ENCODE measurements around the gene CPLANE1.
"Not testable (repeated sequence)": the region's sequence is repeated elsewhere in the genome, so short reads cannot be mapped to it uniquely, and the experiment has no call there.

The CPLANE1 gene

GRCh38 chr5:37190592-37190991, 58.6 kb downstream of the CPLANE1 start:
- Mint-ChIP-seq H3K36me3 (ENCODE audit: low read depth) (peaks cover 17% of the 10 kb centered on the region), H3K27me3 (ENCODE audit: low read depth) (no peaks in the 10 kb centered on the region)

DNA sequence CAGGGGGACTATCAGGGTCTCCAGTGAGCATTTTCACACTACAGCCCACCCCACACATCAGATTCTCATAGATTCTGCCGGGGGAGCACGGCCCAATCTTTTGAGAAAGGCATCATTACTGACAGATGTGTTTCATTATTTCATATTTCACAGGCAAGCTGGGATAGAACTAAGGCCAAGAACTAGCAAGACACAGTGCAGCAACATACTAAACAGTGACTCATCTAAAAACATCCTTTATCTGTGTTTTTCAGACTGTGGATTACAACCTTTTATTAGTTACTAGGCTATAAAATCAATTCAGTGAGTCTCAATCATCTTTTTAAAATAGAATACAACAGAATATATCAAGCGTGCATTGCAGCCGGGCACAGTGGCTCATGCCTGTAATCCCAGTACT, 59.8 kb downstream of the CPLANE1 start:
- H3K4me1 Mint-ChIP-seq (ENCODE audit: low read depth): no peaks in the 10 kb centered on the region
- no peaks in the 10 kb centered on the region for H3K9me3 Mint-ChIP-seq
- H3K4me3 Mint-ChIP-seq: no peak overlapping the region
- no peak for DNase-seq (ENCODE audit: low spot score)
- H3K36me3 Mint-ChIP-seq (ENCODE audit: low read depth): peaks cover 21% of the 10 kb centered on the region
- H3K27ac Mint-ChIP-seq: no peak overlapping the region
- no peaks in the 10 kb centered on the region for H3K27me3 Mint-ChIP-seq (ENCODE audit: low read depth)

More at GRCh38 chr5:37190592-37190991, 58.6 kb downstream of the CPLANE1 start:
- no peaks in the 10 kb centered on the region for H3K4me1 Mint-ChIP-seq (ENCODE audit: low read depth)
- H3K27ac Mint-ChIP-seq: no peak overlapping the region
- DNase-seq (ENCODE audit: low spot score): no peak
- no peaks in the 10 kb centered on the region for H3K9me3 Mint-ChIP-seq
- no peak overlapping the region for H3K4me3 Mint-ChIP-seq

DNA sequence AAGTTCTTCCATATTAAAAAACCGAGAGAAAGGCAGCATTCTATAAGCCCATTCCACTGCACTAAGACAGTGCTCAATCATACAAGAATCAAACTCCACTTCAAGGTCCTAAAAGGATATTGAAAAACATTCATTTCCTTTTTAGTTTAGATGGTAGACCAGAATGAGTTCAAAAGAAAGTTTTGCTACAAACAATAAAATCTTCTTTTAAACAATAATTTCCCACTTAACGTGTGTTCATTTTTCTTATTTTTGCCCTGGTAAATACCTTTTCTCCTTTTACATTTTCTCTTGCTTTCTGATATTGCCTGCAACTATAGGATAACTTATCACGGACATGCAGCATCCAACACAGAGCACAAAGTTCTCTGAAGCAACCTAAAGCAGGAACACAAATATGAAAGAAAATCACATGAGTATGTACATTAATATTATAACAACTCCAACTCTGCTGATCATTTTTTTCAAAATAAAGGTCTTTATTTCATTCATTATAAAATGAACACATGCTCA, 61.7 kb downstream of the CPLANE1 start:
- Mint-ChIP-seq H3K9me3 (no peaks in the 10 kb centered on the region), H3K4me3 (no peak overlapping the region), H3K27ac (no peak overlapping the region), H3K36me3 (ENCODE audit: low read depth) (peaks cover 33% of the 10 kb centered on the region), H3K4me1 (ENCODE audit: low read depth) (no peaks in the 10 kb centered on the region), H3K27me3 (ENCODE audit: low read depth) (no peaks in the 10 kb centered on the region)
- DNase-seq (ENCODE audit: low spot score): no peak

GRCh38 chr5:37184748-37185364, 64.3 kb downstream of the CPLANE1 start:
- no peak overlapping the region for H3K27ac Mint-ChIP-seq
- peaks cover 43% of the 10 kb centered on the region for H3K36me3 Mint-ChIP-seq (ENCODE audit: low read depth)
- H3K9me3 Mint-ChIP-seq: no peaks in the 10 kb centered on the region
- H3K4me1 Mint-ChIP-seq (ENCODE audit: low read depth): peaks cover 4% of the 10 kb centered on the region
- H3K4me3 Mint-ChIP-seq: no peak overlapping the region
- no peaks in the 10 kb centered on the region for H3K27me3 Mint-ChIP-seq (ENCODE audit: low read depth)
- no peak for DNase-seq (ENCODE audit: low spot score)

- H3K9me3 Mint-ChIP-seq: no peaks in the 10 kb centered on the region
- no peak overlapping the region for H3K27ac Mint-ChIP-seq
These were observed 66.5 kb downstream of the CPLANE1 start for GRCh38 chr5:37182667-37183066.

DNA sequence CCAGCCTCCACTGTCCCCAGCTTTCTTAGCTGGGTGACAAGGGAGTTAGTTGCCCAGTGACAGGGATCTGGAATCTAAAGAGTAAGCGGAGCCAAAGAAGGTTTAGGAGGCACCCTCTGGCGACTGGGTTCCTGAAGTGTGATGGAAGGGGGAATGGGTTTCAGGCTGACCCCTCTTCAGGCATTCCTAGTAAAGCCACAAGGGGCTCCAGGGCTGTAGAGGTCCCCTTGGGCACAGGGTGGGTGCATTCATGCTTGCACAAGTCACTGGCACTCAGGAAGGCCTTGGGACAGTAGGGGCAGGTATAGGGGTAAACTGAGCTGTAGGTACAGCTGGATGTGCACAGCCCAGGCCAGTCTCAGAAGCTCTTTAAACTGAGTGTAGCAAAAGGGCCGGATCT, 74.2 kb downstream of the CPLANE1 start:
- H3K27me3 Mint-ChIP-seq (ENCODE audit: low read depth): no peaks in the 10 kb centered on the region
- no peaks in the 10 kb centered on the region for H3K9me3 Mint-ChIP-seq
- DNase-seq (ENCODE audit: low spot score): no peak
- no peak overlapping the region for H3K4me3 Mint-ChIP-seq
- no peaks in the 10 kb centered on the region for H3K4me1 Mint-ChIP-seq (ENCODE audit: low read depth)
- peaks cover 45% of the 10 kb centered on the region for H3K36me3 Mint-ChIP-seq (ENCODE audit: low read depth)
- no peak overlapping the region for H3K27ac Mint-ChIP-seq

More at GRCh38 chr5:37182667-37183066, 66.5 kb downstream of the CPLANE1 start:
- no peaks in the 10 kb centered on the region for H3K27me3 Mint-ChIP-seq (ENCODE audit: low read depth)
- H3K36me3 Mint-ChIP-seq (ENCODE audit: low read depth): peaks cover 43% of the 10 kb centered on the region
- DNase-seq (ENCODE audit: low spot score): no peak
- peaks cover 4% of the 10 kb centered on the region for H3K4me1 Mint-ChIP-seq (ENCODE audit: low read depth)
- H3K4me3 Mint-ChIP-seq: no peak overlapping the region

DNA sequence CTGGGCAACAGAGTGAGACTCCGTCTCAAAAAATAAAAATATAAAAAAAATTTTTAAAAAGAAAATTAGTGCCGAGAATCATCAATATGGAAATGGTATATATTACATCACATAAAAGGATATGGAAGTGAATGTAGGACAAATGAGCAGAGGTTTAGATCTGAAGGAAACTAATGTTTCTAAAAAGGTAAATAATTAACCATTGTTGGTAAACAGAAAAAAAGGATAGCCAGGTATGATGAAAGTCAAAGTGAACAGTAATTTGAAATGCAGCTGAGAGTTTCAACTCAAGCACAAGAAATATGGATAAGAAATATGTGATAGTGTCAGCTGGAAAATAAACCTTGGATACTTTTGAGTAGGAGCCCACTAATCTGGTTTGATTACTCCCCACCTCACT, 76.2 kb downstream of the CPLANE1 start:
- Mint-ChIP-seq H3K27me3 (ENCODE audit: low read depth) (no peaks in the 10 kb centered on the region), H3K9me3 (no peaks in the 10 kb centered on the region), H3K27ac (no peak overlapping the region), H3K4me3 (no peak overlapping the region), H3K36me3 (ENCODE audit: low read depth) (peaks cover 53% of the 10 kb centered on the region), H3K4me1 (ENCODE audit: low read depth) (no peaks in the 10 kb centered on the region)
- DNase-seq (ENCODE audit: low spot score): no peak

GRCh38 chr5:37170856-37171255, 78.3 kb downstream of the CPLANE1 start:
- Mint-ChIP-seq H3K27ac (no peak overlapping the region), H3K36me3 (ENCODE audit: low read depth) (peaks cover 46% of the 10 kb centered on the region), H3K4me3 (no peak overlapping the region)

GRCh38 chr5:37166197-37166596, 83.0 kb downstream of the CPLANE1 start:
- peaks cover 18% of the 10 kb centered on the region for H3K36me3 Mint-ChIP-seq (ENCODE audit: low read depth)
- H3K4me3 Mint-ChIP-seq: no peak overlapping the region
- peaks cover 1% of the 10 kb centered on the region for H3K4me1 Mint-ChIP-seq (ENCODE audit: low read depth)
- H3K27ac Mint-ChIP-seq: no peak overlapping the region
- no peaks in the 10 kb centered on the region for H3K27me3 Mint-ChIP-seq (ENCODE audit: low read depth)
- no peaks in the 10 kb centered on the region for H3K9me3 Mint-ChIP-seq
- no peak for DNase-seq (ENCODE audit: low spot score)

More at GRCh38 chr5:37170856-37171255, 78.3 kb downstream of the CPLANE1 start:
- DNase-seq (ENCODE audit: low spot score): no peak
- H3K9me3 Mint-ChIP-seq: no peaks in the 10 kb centered on the region
- H3K4me1 Mint-ChIP-seq (ENCODE audit: low read depth): no peaks in the 10 kb centered on the region
- no peaks in the 10 kb centered on the region for H3K27me3 Mint-ChIP-seq (ENCODE audit: low read depth)

- no peaks in the 10 kb centered on the region for H3K27me3 Mint-ChIP-seq (ENCODE audit: low read depth)
- H3K9me3 Mint-ChIP-seq: no peaks in the 10 kb centered on the region
- no peak overlapping the region for H3K4me3 Mint-ChIP-seq
- H3K36me3 Mint-ChIP-seq (ENCODE audit: low read depth): peaks cover 15% of the 10 kb centered on the region
- no peak overlapping the region for H3K27ac Mint-ChIP-seq
- DNase-seq (ENCODE audit: low spot score): no peak
- H3K4me1 Mint-ChIP-seq (ENCODE audit: low read depth): peaks cover 1% of the 10 kb centered on the region
These were observed 83.4 kb downstream of the CPLANE1 start for GRCh38 chr5:37165761-37166160.

DNA sequence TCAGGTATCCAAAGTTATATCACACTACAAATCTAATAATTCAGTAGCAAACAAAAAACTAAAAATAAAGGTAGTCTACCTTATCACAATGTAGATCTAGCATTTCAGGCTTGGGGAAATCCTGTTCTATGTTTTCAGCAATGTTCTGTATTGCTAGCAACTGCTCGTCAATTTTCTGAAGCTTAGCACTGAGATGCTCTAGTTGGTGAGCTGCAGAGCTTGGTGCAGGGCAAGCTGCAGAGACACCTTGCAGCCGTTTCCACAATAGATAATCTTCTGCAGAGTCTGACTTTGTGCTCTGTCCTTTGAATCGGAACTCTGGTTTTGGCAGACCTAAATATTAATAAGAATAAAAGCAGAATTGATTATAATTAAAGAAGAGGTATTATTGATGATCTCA, 95.5 kb downstream of the CPLANE1 start:
- Mint-ChIP-seq H3K27ac (no peak overlapping the region), H3K4me1 (ENCODE audit: low read depth) (peaks cover 3% of the 10 kb centered on the region), H3K36me3 (ENCODE audit: low read depth) (peaks cover 23% of the 10 kb centered on the region), H3K27me3 (ENCODE audit: low read depth) (no peaks in the 10 kb centered on the region), H3K9me3 (no peaks in the 10 kb centered on the region), H3K4me3 (no peak overlapping the region)
- DNase-seq (ENCODE audit: low spot score): no peak

DNA sequence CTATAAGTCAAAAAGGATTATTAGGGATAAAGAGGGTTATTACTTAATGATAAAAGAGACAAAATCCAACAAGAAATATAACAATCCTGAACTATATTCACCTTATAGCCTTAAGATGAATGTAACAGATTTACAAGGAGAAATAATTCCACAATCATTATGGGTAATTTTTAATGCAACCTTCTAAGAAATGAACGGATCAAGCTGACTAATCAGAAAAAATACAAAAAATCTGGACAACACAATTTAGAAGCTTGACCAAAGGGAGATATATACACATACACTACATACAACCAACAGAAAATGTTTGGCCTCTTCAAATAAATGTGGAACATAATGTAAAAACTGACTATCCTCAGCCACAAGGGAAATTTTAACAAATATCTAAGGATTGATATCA, 102.3 kb downstream of the CPLANE1 start:
- Mint-ChIP-seq H3K36me3 (ENCODE audit: low read depth) (peaks cover 25% of the 10 kb centered on the region), H3K4me3 (no peak overlapping the region), H3K9me3 (peaks cover 15% of the 10 kb centered on the region), H3K4me1 (ENCODE audit: low read depth) (no peaks in the 10 kb centered on the region), H3K27ac (no peak overlapping the region), H3K27me3 (ENCODE audit: low read depth) (no peaks in the 10 kb centered on the region)
- no peak for DNase-seq (ENCODE audit: low spot score)

GRCh38 chr5:37136694-37137093, 112.5 kb downstream of the CPLANE1 start:
- H3K4me3 Mint-ChIP-seq: no peak overlapping the region
- no peak for DNase-seq (ENCODE audit: low spot score)
- H3K27me3 Mint-ChIP-seq (ENCODE audit: low read depth): no peaks in the 10 kb centered on the region
- H3K36me3 Mint-ChIP-seq (ENCODE audit: low read depth): peaks cover 50% of the 10 kb centered on the region
- H3K27ac Mint-ChIP-seq: no peak overlapping the region
- H3K4me1 Mint-ChIP-seq (ENCODE audit: low read depth): peaks cover 3% of the 10 kb centered on the region
- peaks cover 39% of the 10 kb centered on the region for H3K9me3 Mint-ChIP-seq

GRCh38 chr5:37135312-37135711, 113.9 kb downstream of the CPLANE1 start:
- not testable (repeated sequence) for H3K4me1 Mint-ChIP-seq (ENCODE audit: low read depth); H3K27me3 Mint-ChIP-seq (ENCODE audit: low read depth); H3K27ac Mint-ChIP-seq; H3K4me3 Mint-ChIP-seq; DNase-seq (ENCODE audit: low spot score)
- Mint-ChIP-seq H3K9me3 (peaks cover 39% of the 10 kb centered on the region), H3K36me3 (ENCODE audit: low read depth) (peaks cover 43% of the 10 kb centered on the region)

DNA sequence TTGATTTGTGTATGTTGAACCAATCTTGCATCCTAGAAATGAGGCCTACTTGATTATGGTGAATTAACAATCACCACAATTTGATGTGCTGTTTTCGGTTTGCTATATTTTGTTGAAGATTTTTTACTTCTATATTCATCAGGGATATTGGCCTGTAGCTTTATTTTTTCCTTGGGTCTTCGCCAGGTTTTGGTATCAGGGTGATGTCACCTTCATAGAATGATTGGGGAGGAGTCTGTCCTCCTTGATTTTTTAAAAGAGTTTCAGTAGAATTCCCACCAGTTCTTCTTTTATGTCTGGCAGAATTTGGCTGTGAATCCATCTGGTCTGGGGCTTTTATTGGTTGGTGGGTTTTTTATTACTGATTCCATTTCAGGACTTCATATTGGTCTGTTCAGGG, 115.2 kb downstream of the CPLANE1 start:
- DNase-seq (ENCODE audit: low spot score): no peak
- H3K27ac Mint-ChIP-seq: no peak overlapping the region
- H3K27me3 Mint-ChIP-seq (ENCODE audit: low read depth): no peaks in the 10 kb centered on the region
- H3K36me3 Mint-ChIP-seq (ENCODE audit: low read depth): peaks cover 48% of the 10 kb centered on the region
- peaks cover 44% of the 10 kb centered on the region for H3K9me3 Mint-ChIP-seq
- peaks cover 3% of the 10 kb centered on the region for H3K4me1 Mint-ChIP-seq (ENCODE audit: low read depth)
- H3K4me3 Mint-ChIP-seq: no peak overlapping the region
